Activated T-helper 1 cell treated with anti-CD3 and anti-CD28 coated beads, Interleukin-12 subunit alpha, Interleukin-12 subunit beta, Interleukin-2, Interleukin-4 antibody, amounts not matched to agents 30 ng/mL and 10 ng/mL and 1 ng/mL, durations not matched to agents 14 hours and 24 hours and 36 hours (primary cell): Measurements from ENCODE around the gene FBXW4. TPM values are rescaled to one million over a fixed set of nuclear protein-coding genes. Genes with fewer than 3 reads are reported as not detected.

ENCODE experiments used
- DNase-seq: peaks from one replicate; pipeline ENCODE4 v3.0.0; 2021; ENCODE audit warnings: low spot score
- H3K27ac Mint-ChIP-seq: one replicate; pipeline ENCODE4 v1.8.0; 2021; ENCODE audit warnings: mild to moderate bottlenecking, mixed read lengths
- H3K27me3 Mint-ChIP-seq: one replicate; pipeline ENCODE4 v1.8.0; 2022; ENCODE audit warnings: mild to moderate bottlenecking, moderate library complexity, mixed read lengths; ENCODE audit not compliant: insufficient read depth
- H3K36me3 Mint-ChIP-seq: one replicate; pipeline ENCODE4 v1.8.0; 2021; ENCODE audit warnings: low read depth, mixed read lengths
- H3K4me1 Mint-ChIP-seq: one replicate; pipeline ENCODE4 v1.8.0; 2021; ENCODE audit warnings: low read depth, mixed read lengths
- H3K4me3 Mint-ChIP-seq: one replicate; pipeline ENCODE4 v1.8.0; 2021; ENCODE audit warnings: mild to moderate bottlenecking, moderate library complexity, mixed read lengths
- H3K9me3 Mint-ChIP-seq: one replicate; pipeline ENCODE4 v1.8.0; 2021; ENCODE audit warnings: mixed read lengths
- intact Hi-C: fragments of 100-400 bp; cut with micrococcal nuclease; formaldehyde crosslinking; loops from one replicate; pipeline ENCODE4 v1.15.1; 2024
- total RNA-seq: library from RNA; stranded (reverse); gene quantifications from 2 replicates; pipeline ENCODE4 v1.2.3, GENCODE V29; 2022

The FBXW4 gene
- total RNA-seq, 1 donor from 2014 or later, result 29.2 TPM

DNA sequence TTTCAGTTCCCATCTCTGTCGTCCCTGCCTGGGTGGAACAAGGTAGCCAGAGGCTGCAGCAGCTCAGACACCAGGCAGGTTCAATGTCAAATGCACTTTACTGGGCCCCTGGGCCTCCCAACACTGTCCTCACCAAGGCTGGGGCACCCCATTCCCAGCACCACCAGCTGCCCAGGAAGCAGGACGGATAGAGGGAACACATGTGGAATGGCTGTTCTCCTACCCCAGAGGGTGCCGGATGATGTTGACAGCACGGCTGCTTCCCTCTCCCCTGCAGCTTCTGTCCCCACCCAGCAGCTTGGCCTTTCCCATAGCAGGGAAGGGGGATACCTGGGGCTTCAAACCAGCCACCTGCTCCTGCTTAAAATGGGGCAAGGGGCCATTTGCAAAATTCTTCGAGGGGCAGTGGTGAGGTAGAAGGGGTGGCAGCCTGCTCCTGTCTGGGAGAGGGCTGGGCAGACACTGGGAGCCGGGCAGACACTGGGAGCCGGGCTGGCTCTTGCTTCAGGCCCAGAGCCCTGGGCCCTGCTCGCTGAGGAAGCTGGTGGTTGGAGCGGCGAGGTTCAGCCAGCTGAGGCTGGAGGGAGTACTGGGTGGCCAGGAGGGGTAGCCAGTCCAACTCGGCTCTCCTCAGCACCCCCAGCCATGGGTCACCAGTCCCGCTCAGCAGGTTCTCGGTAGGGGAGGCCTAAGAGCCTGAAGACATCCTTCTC lies 116.0 kb downstream of the FBXW4 start:
- Mint-ChIP-seq H3K9me3 (no peaks in the 10 kb centered on the region), H3K4me1 (no peaks in the 10 kb centered on the region), H3K4me3 (no peak overlapping the region), H3K27ac (no peak overlapping the region), H3K36me3 (peaks cover 17% of the 10 kb centered on the region), H3K27me3 (no peaks in the 10 kb centered on the region)
- no peak for DNase-seq
- intact Hi-C loops, result no loop called here

DNA sequence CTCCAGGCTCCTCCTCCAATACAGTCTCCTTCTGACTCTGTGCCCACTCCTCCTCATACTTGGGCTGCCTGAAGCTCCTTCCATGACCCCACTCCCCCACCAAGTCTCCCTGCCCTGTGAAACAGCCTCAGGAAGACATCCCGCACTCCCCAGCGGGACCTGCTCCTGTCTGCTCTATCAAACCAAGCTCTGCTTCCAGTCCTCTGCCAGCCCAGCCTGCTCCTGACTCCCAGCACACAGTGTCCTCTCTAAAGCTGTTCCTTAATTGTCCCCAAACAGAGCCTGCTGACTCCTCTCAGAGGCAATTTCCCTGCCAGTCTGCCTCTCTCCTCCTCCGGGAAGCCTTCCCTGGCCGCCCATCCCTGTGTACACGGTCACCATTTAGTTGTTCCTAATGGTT lies 116.8 kb downstream of the FBXW4 start:
- no peak for DNase-seq
- intact Hi-C loops, result no loop called here
- H3K36me3 Mint-ChIP-seq, result peaks cover 14% of the 10 kb centered on the region
- H3K9me3 Mint-ChIP-seq, result no peaks in the 10 kb centered on the region
- H3K27me3 Mint-ChIP-seq, result no peaks in the 10 kb centered on the region
- H3K27ac Mint-ChIP-seq, result peak overlapping the region; percentile 40
- no peaks in the 10 kb centered on the region for H3K4me1 Mint-ChIP-seq
- no peak overlapping the region for H3K4me3 Mint-ChIP-seq

DNA sequence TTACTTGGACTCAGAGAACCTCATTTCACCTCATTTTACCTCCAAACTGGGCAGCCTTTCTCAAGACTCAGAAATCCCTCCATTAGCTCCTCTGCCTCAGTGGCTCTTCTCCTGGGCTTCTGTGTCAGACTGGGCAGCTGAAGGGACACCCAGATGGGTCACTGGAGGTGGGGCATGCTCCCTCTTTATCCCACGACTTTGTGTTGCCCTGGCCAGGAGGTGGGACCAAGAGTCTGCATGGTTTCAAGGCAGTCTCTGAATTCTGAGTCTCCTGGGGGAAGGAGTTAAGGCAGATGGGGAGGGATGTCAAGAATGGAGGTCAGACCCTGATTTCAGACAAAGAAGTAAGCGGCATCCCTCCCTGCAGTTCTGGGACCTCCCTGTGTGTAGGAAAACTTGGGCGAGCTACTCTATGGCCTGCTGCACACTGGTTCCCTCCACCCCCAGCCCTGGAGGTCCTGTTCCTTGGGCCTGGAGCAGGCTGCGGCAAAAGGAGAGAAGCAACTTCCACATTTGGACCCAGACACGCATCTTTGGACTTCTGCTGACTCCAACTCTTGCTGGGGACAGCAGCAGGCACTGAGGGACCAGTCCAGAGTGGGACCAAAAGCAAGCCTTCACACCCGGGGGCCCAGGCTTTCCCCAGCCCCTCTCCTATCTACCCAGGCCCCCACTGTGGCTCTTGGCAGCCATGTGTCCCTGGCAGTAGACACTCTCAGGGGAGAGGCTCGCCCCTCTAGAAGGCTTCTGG lies 117.7 kb downstream of the FBXW4 start:
- intact Hi-C loops, result no loop called here
- no peaks in the 10 kb centered on the region for H3K27me3 Mint-ChIP-seq
- H3K27ac Mint-ChIP-seq, result no peak overlapping the region
- DNase-seq, result no peak
- H3K4me3 Mint-ChIP-seq, result no peak overlapping the region
- H3K4me1 Mint-ChIP-seq, result no peaks in the 10 kb centered on the region
- peaks cover 10% of the 10 kb centered on the region for H3K36me3 Mint-ChIP-seq
- H3K9me3 Mint-ChIP-seq, result no peaks in the 10 kb centered on the region

DNA sequence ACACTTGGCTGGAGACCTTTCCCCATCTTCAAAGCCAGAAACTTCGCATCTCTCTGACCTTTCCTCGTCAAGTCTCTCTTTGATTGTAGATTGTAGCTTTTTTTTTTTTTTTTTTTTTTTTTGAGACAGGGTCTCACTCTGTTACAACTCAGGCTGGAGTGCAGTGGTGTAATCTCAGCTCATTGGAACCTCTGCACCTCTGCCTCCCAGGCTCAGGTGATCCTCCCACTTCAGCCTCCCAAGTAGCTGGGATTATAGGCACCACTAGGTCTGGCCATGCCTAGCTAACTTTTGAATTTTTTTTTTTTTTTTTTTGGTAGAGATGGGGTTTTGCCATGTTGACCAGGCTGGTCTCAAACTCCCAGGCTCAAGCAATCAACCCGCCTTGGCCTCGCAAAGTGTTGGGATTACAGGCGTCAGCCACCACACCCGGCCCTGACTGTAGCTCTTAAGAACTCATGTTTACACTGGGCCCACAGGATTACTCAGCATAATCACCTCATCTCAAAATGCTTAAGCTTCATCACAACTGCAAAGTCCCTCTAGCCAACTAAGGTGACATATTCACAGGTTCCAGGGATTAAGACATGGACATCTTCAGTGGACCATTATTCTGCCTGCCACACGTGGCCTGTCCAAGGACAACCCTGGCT lies 118.6 kb downstream of the FBXW4 start:
- H3K4me1 Mint-ChIP-seq, result no peaks in the 10 kb centered on the region
- H3K36me3 Mint-ChIP-seq, result peaks cover 10% of the 10 kb centered on the region
- no peaks in the 10 kb centered on the region for H3K27me3 Mint-ChIP-seq
- no peak overlapping the region for H3K4me3 Mint-ChIP-seq
- intact Hi-C loops, result no loop called here
- H3K9me3 Mint-ChIP-seq, result no peaks in the 10 kb centered on the region
- H3K27ac Mint-ChIP-seq, result no peak overlapping the region
- DNase-seq, result no peak

DNA sequence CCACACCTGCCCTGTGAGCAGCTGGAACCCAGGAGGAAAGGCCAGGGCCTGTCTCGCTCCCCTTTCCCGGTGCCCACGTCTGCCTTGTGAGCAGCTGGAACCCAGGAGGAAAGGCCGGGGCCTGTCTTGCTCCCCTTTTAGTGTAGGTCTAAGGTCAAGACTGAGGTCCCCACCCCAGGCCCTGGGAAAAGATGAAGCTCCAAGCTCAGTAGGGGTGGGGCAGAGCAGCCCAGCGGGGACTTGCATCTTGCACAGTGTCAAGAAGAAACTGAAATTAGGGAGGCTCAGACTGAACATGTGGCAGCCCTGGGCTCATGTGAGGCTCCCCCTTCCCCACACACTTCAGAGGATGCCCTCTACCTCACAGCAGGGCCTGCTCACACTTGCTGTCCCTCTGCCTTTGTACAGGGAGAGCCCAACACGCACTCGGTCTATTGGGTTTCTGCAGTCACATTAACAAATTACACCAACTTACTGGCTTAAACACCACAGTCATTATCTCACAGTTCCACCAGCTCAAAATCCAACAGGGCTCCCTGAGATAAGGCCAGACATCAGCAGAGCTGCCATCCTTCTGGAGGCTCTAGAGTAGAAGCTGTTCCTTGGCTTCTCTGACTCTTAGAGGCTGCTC lies 119.3 kb downstream of the FBXW4 start:
- Mint-ChIP-seq H3K9me3 (no peaks in the 10 kb centered on the region), H3K4me1 (no peaks in the 10 kb centered on the region), H3K27ac (no peak overlapping the region), H3K4me3 (no peak overlapping the region), H3K27me3 (no peaks in the 10 kb centered on the region), H3K36me3 (peaks cover 10% of the 10 kb centered on the region)
- DNase-seq, result no peak
- intact Hi-C loops, result no loop called here

DNA sequence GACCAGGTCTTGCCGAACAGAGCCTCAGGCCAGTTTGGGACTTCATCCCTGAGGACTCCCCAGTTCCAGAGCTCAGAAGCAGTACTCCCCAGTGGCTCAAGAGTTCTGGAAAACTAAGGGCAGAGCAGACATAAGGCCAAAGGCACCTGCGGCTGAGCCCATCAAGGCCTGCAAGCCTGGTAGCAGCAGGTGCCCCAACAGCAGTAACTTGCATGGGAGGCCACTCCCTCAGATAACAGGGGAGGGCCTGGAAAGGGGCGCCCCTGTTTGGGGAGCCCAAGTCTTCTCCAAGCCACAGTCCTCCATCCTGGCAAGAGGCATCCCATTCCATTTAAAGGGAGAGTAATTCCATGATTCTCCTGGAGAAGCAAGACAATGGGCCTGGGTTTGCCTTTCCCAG lies 119.9 kb downstream of the FBXW4 start:
- DNase-seq, result no peak
- Mint-ChIP-seq H3K27ac (no peak overlapping the region), H3K4me3 (no peak overlapping the region), H3K36me3 (peaks cover 9% of the 10 kb centered on the region), H3K4me1 (no peaks in the 10 kb centered on the region), H3K9me3 (no peaks in the 10 kb centered on the region), H3K27me3 (no peaks in the 10 kb centered on the region)
- intact Hi-C loops, result no loop called here

DNA sequence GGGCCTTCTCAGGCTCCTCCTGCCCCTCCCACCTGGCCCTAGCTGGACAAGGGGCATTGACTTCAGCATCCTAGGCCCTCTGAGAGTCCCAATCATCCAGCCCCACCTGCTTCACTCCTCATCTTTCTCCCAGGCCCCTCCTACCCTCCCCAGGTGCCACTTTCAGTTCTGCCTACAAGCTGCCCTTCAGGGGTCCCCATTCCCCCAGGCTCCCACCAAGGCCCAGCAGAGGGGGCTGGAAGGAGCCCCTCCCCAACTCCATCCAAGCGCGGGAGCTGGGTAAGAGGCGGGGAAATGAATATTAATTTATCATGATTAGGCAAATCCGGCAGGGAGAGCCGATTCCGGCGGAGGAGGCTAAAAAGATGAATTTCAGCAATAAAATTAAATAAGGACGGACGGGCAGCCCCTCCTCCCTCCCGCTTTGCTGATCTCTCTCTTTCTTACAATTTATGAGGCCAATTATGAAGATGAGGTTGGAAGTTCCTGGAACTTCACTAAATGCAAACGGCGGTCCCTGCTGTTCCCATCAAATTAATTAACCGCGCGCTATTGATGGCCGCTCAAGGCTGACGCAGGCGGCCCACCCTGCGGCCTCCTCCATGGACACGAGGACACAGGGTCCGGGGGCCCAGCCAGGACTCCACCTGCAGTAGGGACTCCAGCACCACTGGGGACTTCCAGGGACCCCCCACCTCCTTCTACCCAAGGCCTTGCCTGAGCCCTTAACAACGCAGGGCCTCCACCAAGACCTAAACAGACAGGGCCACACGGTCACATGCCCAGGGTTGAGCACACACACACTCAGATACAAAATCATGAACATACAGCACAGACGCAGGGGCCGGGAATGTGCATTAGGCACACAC lies 120.9 kb downstream of the FBXW4 start:
- no peak for DNase-seq
- H3K9me3 Mint-ChIP-seq, result no peaks in the 10 kb centered on the region
- H3K27ac Mint-ChIP-seq, result no peak overlapping the region
- peaks cover 6% of the 10 kb centered on the region for H3K27me3 Mint-ChIP-seq
- intact Hi-C loops, result no loop called here
- no peaks in the 10 kb centered on the region for H3K4me1 Mint-ChIP-seq
- H3K4me3 Mint-ChIP-seq, result no peak overlapping the region
- peaks cover 6% of the 10 kb centered on the region for H3K36me3 Mint-ChIP-seq

DNA sequence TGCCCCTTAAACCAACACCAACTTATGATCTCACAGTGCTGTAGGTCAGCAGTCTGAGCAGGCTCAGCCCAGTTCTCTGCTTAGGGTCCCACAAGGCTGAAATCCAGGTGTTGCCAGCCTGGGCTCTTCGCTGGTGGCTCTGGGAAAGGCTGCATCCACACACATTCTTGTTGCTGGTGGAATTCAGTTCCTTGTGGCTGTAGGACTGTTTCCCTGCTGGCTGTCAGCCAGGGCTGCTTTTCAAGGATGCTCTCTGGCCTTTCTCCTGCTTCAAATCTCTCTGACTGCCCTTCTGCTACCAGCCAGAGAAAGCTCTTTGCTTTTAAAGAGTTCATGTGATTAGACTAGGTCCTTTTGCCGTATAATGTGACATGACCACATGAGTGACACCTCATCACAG lies 122.2 kb downstream of the FBXW4 start:
- no peak for DNase-seq
- Mint-ChIP-seq H3K27ac (no peak overlapping the region), H3K27me3 (peaks cover 19% of the 10 kb centered on the region), H3K9me3 (no peaks in the 10 kb centered on the region), H3K4me1 (no peaks in the 10 kb centered on the region), H3K4me3 (no peak overlapping the region), H3K36me3 (no peaks in the 10 kb centered on the region)
- intact Hi-C loops, result no loop called here

DNA sequence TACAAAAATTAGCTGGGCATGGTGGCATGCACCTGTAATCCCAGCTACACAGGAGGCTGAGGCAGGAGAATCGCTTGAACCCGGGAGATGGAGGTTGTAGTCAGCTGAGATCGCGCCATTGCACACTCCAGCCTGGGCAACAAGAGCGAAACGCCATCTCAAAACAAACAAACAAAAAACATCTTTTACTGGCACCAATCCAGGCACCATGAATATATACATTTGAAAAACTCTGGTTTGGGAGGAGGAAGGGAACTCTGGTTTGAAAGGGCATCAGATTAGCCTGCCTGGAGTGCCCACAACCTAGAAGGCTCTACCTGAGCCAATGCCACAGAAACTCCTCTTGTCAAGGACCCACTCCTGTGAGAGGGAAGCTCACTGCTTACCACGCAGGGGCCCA lies 122.8 kb downstream of the FBXW4 start:
- H3K27me3 Mint-ChIP-seq, result peaks cover 24% of the 10 kb centered on the region
- intact Hi-C loops, result no loop called here
- no peaks in the 10 kb centered on the region for H3K9me3 Mint-ChIP-seq
- no peak for DNase-seq
- H3K36me3 Mint-ChIP-seq, result no peaks in the 10 kb centered on the region
- H3K27ac Mint-ChIP-seq, result no peak overlapping the region
- H3K4me3 Mint-ChIP-seq, result no peak overlapping the region
- no peaks in the 10 kb centered on the region for H3K4me1 Mint-ChIP-seq

DNA sequence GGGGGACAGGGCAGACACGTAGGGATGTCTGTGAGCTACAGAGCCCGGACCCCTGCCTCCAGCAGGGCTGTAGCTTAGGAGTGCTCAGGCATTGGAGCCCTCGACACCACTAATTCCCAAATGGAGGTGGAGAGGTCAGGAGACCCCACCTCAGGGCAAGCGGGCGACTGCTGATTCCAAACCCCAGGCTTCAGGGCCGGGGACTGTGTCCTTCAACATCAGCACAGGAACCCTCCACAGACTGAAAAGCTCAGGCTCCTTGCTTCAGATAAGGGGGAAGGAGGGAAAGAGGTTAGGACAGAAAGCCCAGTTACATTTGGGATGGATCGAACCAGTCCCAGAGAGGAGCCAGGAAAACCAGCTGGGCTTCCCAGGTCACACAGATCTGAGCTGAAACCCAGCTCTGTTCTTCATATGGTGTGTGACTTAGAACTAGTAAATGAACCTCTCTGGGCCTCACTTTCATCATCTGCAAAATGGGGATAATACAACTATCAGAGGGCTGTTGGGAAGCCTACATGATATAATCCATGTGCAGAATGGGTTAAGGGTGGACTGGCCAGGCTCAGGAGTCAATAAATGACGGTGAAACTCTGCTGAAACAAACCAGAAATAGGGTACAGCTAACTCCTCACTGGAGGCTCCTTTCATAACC lies 123.6 kb downstream of the FBXW4 start:
- no peak for DNase-seq
- no peaks in the 10 kb centered on the region for H3K36me3 Mint-ChIP-seq
- no peaks in the 10 kb centered on the region for H3K4me1 Mint-ChIP-seq
- H3K9me3 Mint-ChIP-seq, result no peaks in the 10 kb centered on the region
- peaks cover 28% of the 10 kb centered on the region for H3K27me3 Mint-ChIP-seq
- intact Hi-C loops, result no loop called here
- no peak overlapping the region for H3K4me3 Mint-ChIP-seq
- no peak overlapping the region for H3K27ac Mint-ChIP-seq

DNA sequence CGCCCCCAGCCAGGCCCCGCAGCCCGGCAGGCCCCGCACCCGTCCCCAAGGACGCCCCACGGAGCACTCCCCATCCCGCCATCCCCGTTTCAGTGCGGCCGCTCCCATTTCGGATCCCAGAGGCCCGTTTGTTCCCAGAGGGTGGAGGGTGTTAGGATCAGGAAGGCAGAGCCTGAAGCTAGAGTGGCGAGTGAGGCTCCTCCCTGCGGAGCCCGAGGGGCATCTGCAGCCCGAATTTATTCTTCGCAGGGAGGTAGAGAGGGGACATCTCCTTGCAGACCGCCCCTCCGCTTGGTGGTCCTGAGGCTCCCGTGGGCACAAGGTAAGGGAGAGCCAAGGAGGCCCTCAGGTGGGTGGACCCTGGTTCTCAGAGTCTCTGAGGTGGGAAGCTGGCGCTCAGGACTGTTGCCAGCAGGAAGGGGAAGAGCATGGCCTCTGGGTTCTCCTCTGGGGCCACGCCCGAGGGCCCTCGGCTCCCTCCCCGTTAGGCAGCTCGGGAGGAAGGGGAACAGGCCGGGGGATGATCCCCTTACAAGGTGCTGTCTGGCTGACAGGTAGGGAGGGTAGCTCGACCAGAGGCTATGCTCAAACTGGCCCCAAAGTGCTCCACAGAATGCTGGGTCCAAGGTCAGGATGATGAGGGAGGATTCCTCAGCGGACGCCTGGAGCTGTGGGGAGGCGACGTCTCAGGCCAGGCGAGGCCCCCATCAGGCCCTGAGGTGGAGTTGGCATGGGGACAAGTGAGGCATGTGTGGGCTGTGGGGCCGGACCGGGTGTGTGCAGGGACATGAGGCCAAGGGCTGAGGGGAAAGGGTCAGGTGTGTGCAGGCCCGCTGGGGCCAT lies 124.3 kb downstream of the FBXW4 start:
- H3K9me3 Mint-ChIP-seq, result no peaks in the 10 kb centered on the region
- H3K27ac Mint-ChIP-seq, result no peak overlapping the region
- peaks cover 35% of the 10 kb centered on the region for H3K27me3 Mint-ChIP-seq
- no peaks in the 10 kb centered on the region for H3K36me3 Mint-ChIP-seq
- H3K4me3 Mint-ChIP-seq, result peak overlapping the region; percentile 15
- DNase-seq, result no peak
- intact Hi-C loops, result loop anchor here (1.0 kb wide), 5 partner anchors 34 to 409 kb away; no protein-coding TSS in a partner anchor
- H3K4me1 Mint-ChIP-seq, result no peaks in the 10 kb centered on the region
